Adrenal gland (tissue), 12 donors: ENCODE data around the gene DLG5. TPM values are rescaled to one million over a fixed set of nuclear protein-coding genes. Genes with fewer than 3 reads are reported as not detected.

ENCODE experiments used
- DNase-seq, 7 donors: peaks; one replicate each; pipeline ENCODE4 v3.0.0-alpha.2; 2019 to 2020
- H3K27ac ChIP-seq, 5 donors: fragments of 200-600 bp; sonication (generic) in 4 of 5; 1 replicate in 3 of 5; 2 replicates in 2 of 5; pipeline versions ENCODE4 v1.5.1 to v1.8.0; 2016 to 2020; ENCODE audit warnings: mild to moderate bottlenecking in 1 of 5
- H3K27me3 ChIP-seq: fragments of 200-600 bp; 2 replicates; pipeline ENCODE4 v1.8.0; 2021
- H3K36me3 ChIP-seq, 2 donors: fragments of 200-600 bp; replicated peaks in 1 of 2; 1 replicate in 1 of 2; 2 replicates in 1 of 2; pipeline versions ENCODE4 v1.5.1 to v1.8.0; 2018 to 2022
- H3K4me1 ChIP-seq, 2 donors: fragments of 200-600 bp; replicated peaks in 1 of 2; 1 replicate in 1 of 2; 2 replicates in 1 of 2; pipeline versions ENCODE4 v1.5.1 to v1.8.0; 2018 to 2021
- H3K4me3 ChIP-seq, 4 donors: fragments of 200-600 bp; sonication (generic) in 3 of 4; one replicate each; pipeline ENCODE4 v1.5.1; 2016 to 2018
- H3K9me3 ChIP-seq, 3 donors: fragments of 200-600 bp; sonication (generic) in 1 of 3; replicated peaks in 1 of 3; 1 replicate in 2 of 3; 2 replicates in 1 of 3; pipeline versions ENCODE4 v1.5.1 to v1.8.0; 2016 to 2021
- CTCF ChIP-seq, 6 experiments: fragments of 450-650 bp in 4 of 6; fragments of 200-600 bp in 2 of 6; sonication (generic) in 1 of 6; IDR thresholded peaks; 1 replicate in 5 of 6; 2 replicates in 1 of 6; pipeline versions ENCODE4 v1.5.1 to v1.8.0; 2016 to 2021; ENCODE audit warnings: antibody characterized with exemption in 6 of 6, mild to moderate bottlenecking in 2 of 6, moderate library complexity in 1 of 6
- POLR2A ChIP-seq, 2 donors: fragments of 450-650 bp; IDR thresholded peaks; one replicate each; pipeline ENCODE4 v1.6.1; 2017; ENCODE audit warnings: antibody characterized with exemption in 2 of 2, mild to moderate bottlenecking in 2 of 2, moderate library complexity in 1 of 2
- WGBS, 4 donors: extraction: QIAGEN DNeasy Blood & Tissue Kit in 2 of 4; methylation state at CpG; one replicate each; pipeline versions ENCODE4 v1.1.5 to v1.1.7; 2013 to 2017; 5-methylcytosine and 5-hydroxymethylcytosine counted together
- intact Hi-C, 2 donors: fragments of 100-400 bp; cut with DNase I; formaldehyde crosslinking; loops; one replicate each; pipeline versions ENCODE4 v1.14.1 to v1.15.0; 2022 to 2023
- polyA plus RNA-seq, 3 donors: library from polyadenylated mRNA; stranded (reverse); fragments of 200-250 nt in 2 of 3; fragments of 350-450 nt in 1 of 3; fragmentation: Illumina TruSeq in 1 of 3; extraction: RNeasy Lipid Tissue Mini Kit (QIAGEN cat#74804) in 1 of 3; gene quantifications; one replicate each; pipeline ENCODE4 v1.2.3, GENCODE V29; 2013 to 2014
- total RNA-seq, 9 donors: library from RNA; depleted of rRNA in 4 of 9; stranded (reverse); fragments of >200 nt in 4 of 9; fragments of 120-200 nt in 1 of 9; fragmentation: NEBNext Ultra II Directional in 1 of 9; extraction: Animal tissue kit (Norgen Biotek cat#: 25700) in 1 of 9; gene quantifications; one replicate each; pipeline versions ENCODE4 v1.1.0 to v1.2.4, GENCODE V29; 2013 to 2023
- donor health status: healthy with polysubstance abuse.
- donor health status: Bipolar disorder and iron deficiency.
- donor health status: DM: yes; HTN: yes; CAD: no.
- donor health status: DM: no; HTN: no; CAD: no.
- donor health status: DM: no; HTN: no; CAD: no.
- donor health status: DM: yes; HTN: yes; CAD: no.

Gene DLG5
- total and polyA plus RNA-seq, 12 donors, result 32.6 to 175 (median 101) TPM

DNA sequence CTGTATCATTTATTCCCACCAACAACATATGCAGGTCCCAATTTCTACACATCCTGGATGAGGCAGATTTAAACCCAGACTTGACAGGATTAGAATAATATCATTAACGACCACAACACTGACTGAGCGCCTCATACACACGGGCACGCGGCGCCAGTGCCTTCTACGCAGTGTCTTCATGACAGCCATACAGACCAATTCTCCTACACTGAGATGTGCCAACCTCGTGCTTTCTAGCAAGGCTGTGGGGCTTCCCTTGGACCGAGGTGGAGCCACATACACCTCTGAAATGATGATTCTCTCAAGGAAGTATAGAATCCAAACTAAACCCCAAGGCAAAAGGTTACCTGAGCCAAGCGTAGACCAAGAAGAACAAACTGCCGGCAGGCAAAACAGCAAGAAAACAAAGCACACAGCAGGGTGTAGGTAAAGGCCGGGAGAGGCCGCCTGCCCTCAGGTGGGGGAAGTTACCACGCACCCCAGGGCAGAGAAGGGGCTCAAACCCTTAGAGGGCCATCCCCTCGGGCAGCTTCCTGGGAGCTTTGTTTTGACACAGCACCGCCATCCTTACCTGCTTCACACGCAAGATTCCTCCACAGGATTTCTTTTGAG is 75.8 kb downstream of the DLG5 start:
- H3K4me1 ChIP-seq, result peaks cover 15 to 32% of the 10 kb centered on the region in 2 donors
- intact Hi-C loops, result no loop called here
- H3K4me3 ChIP-seq, result no peak overlapping the region
- TF ChIP-seq POLR2A (IDR thresholded peaks at IDR 0.05), result no peak
- no peak for TF ChIP-seq CTCF (IDR thresholded peaks at IDR 0.05)
- WGBS, 4 donors, result 86 to 92% (median 90%) methylated on average over 16 to 17 of the region's 17 CpGs
- H3K27ac ChIP-seq, result peak overlapping the region in 3 of 5 donors; percentile 5 to 30 (median 16)
- H3K27me3 ChIP-seq, result no peaks in the 10 kb centered on the region
- DNase-seq, result no peak
- H3K36me3 ChIP-seq, result peaks cover 0 to 58% of the 10 kb centered on the region in 2 donors
- no peaks in the 10 kb centered on the region for H3K9me3 ChIP-seq

- no peak for DNase-seq
- WGBS, 4 donors, result 65 to 78% (median 72%) methylated on average over 8 to 12 of the region's 12 CpGs
- Histone ChIP-seq H3K4me3 (no peak overlapping the region), H3K27ac (peak overlapping the region in 2 of 5 donors; percentile 60 to 93), H3K4me1 (peaks cover 22 to 39% of the 10 kb centered on the region in 2 donors), H3K36me3 (peaks cover 0 to 63% of the 10 kb centered on the region in 2 donors), H3K9me3 (no peaks in the 10 kb centered on the region), H3K27me3 (no peaks in the 10 kb centered on the region)
- TF ChIP-seq POLR2A (IDR thresholded peaks at IDR 0.05) (no peak), CTCF (IDR thresholded peaks at IDR 0.05) (no peak)
- intact Hi-C loops, result loop anchor here (5.0 to 10.0 kb wide), 3 partner anchors 73 to 156 kb away; partner anchors contain the start of gene DLG5 (in 1 of the 2)
These were observed 77.4 kb downstream of the DLG5 start for GRCh38 chr10:77849039-77849664.

DNA sequence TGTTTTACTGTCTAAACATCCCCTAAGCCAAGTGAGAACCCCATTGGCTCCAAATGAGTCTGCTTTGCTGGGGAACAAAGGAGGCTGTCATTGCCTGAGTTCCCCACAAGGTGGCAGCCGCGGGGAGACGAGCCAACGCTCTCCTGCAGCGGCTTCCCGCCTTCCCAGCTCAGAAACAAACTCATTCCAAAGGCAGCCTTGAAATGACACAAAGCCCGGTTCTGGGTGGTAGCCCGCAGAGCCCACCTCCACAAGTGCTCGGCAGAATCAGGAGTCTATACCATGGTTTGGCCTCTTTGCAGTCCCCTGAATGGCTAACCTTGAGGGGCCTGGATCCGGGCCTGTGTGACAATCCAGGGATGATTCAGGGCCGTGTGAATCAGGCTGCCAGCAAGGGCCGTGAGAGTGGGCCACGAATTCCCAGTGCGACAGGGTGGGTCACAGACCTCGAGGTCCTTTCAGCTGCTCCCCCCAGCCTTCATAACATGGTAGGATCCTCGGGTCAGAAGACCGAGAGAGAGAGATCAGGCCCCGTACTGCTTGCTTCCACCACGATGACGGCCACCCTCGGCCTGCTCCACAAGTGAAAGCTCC is 79.7 kb downstream of the DLG5 start:
- no peak overlapping the region for H3K4me3 ChIP-seq
- peaks cover 0 to 63% of the 10 kb centered on the region in 2 donors for H3K36me3 ChIP-seq
- H3K4me1 ChIP-seq, result peaks cover 22 to 55% of the 10 kb centered on the region in 2 donors
- no peaks in the 10 kb centered on the region for H3K27me3 ChIP-seq
- TF ChIP-seq POLR2A (IDR thresholded peaks at IDR 0.05), result no peak
- TF ChIP-seq CTCF (IDR thresholded peaks at IDR 0.05), result peak; percentile 95 to 98 (median 97)
- DNase-seq, result peak; percentile 84 to 90 (median 87)
- WGBS, 4 donors, result 10 to 20% (median 14%) methylated on average over 3 to 21 of the region's 21 CpGs
- peak overlapping the region; percentile 49 to 93 (median 82) for H3K27ac ChIP-seq
- intact Hi-C loops, result loop anchor here (5.0 to 10.0 kb wide), 3 partner anchors 75 to 158 kb away; partner anchors contain the start of gene DLG5 (in 1 of the 2)
- H3K9me3 ChIP-seq, result no peaks in the 10 kb centered on the region

DNA sequence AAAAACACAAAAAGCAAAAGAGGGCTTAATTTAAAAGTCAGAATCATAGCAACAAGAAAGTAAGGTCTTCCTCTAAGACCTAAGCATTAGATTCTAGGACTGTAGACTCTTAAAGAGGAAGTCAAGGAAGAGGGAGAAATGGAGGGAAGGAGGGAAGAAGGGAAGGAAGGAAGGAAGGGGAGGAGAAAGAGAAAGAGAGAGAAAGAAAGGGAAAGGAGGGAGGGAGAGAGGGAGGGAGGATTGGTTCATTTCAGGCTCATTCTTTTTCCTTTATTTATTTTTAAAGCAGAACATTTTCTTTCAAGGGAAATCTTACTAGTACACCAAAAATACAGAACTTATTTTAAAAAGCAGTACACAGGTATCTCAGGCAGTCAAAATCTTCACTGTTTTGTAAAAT is 81.1 kb downstream of the DLG5 start:
- no peak for DNase-seq
- Histone ChIP-seq H3K27ac (peak overlapping the region; percentile 12 to 93 (median 55)), H3K27me3 (no peaks in the 10 kb centered on the region), H3K9me3 (no peaks in the 10 kb centered on the region), H3K36me3 (peaks cover 0 to 61% of the 10 kb centered on the region in 2 donors), H3K4me1 (peaks cover 22 to 59% of the 10 kb centered on the region in 2 donors), H3K4me3 (no peak overlapping the region)
- intact Hi-C loops, result loop anchor here (5.0 to 10.0 kb wide), 3 partner anchors 77 to 159 kb away; partner anchors contain the start of gene DLG5 (in 1 of the 2)
- TF ChIP-seq POLR2A (IDR thresholded peaks at IDR 0.05), result no peak
- TF ChIP-seq CTCF (IDR thresholded peaks at IDR 0.05), result no peak
